Suprapubic skin (tissue), 4 donors: ENCODE measurements around the gene CTF1.

Experiments used
- POLR2A ChIP-seq, 2 donors: fragments of 450-650 bp; IDR thresholded peaks; one replicate each; pipeline ENCODE4 v1.6.1; 2017; ENCODE audit warnings: antibody characterized with exemption in 2 of 2, mild to moderate bottlenecking in 2 of 2, moderate library complexity in 2 of 2
- POLR2AphosphoS5 ChIP-seq, 3 donors: sonication (generic); formaldehyde crosslinking; IDR thresholded peaks; one replicate each; pipeline ENCODE4 v1.6.1; 2017; ENCODE audit warnings: antibody characterized with exemption in 3 of 3
- TF ChIP-seq, protein P1 (sequence below), 2 donors: fragments of 200-600 bp in 1 of 2; fragments of 450-650 bp in 1 of 2; sonication (generic) in 1 of 2; IDR thresholded peaks; one replicate each; pipeline ENCODE4 v1.5.1; 2016 to 2019; ENCODE audit warnings: antibody characterized with exemption in 2 of 2, mild to moderate bottlenecking in 1 of 2, moderate library complexity in 1 of 2

DNA sequence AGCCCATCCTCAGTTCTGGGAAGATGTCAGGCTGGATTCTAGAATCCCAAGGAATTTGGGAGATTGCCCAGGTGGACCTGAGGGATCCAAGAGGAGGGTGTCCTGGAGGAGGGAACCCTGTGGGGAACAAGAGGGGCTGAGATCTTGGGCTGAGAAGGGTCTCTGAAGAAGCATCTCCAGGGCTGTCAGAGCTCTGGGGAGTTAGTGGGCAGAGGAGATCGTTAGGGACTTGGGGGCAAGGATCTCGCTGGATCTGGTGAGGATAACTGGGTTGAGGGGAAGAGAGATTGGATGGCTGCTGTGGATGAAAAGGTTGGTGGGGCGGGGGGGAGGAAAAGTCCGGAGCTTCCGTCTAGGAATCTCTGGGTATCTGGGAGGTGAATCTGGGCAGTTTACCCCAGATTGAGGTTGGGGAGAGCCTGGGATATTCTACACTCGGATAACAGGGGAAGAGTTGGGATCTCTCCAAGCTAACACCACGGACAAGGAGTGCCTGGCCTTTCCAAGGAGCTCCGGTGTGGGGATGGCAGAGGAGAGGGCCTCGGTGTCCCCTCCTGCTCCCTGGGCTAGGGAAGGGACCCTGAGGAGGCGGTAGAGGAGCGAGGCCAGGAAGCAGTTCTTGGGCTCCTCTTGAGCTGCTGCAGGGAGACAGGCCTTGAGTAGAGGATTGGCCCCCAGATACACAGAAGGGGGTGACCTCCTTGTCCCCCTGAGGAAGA lies 28.7 kb downstream of the CTF1 start:
- TF ChIP-seq POLR2AphosphoS5 (IDR thresholded peaks at IDR 0.05): no peak
- TF ChIP-seq, protein P1, sequence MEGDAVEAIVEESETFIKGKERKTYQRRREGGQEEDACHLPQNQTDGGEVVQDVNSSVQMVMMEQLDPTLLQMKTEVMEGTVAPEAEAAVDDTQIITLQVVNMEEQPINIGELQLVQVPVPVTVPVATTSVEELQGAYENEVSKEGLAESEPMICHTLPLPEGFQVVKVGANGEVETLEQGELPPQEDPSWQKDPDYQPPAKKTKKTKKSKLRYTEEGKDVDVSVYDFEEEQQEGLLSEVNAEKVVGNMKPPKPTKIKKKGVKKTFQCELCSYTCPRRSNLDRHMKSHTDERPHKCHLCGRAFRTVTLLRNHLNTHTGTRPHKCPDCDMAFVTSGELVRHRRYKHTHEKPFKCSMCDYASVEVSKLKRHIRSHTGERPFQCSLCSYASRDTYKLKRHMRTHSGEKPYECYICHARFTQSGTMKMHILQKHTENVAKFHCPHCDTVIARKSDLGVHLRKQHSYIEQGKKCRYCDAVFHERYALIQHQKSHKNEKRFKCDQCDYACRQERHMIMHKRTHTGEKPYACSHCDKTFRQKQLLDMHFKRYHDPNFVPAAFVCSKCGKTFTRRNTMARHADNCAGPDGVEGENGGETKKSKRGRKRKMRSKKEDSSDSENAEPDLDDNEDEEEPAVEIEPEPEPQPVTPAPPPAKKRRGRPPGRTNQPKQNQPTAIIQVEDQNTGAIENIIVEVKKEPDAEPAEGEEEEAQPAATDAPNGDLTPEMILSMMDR (IDR thresholded peaks at IDR 0.05): no peak
- no peak for TF ChIP-seq POLR2A (IDR thresholded peaks at IDR 0.05)
